ENCODE measurements around the gene EREG.

Gene EREG

DNA sequence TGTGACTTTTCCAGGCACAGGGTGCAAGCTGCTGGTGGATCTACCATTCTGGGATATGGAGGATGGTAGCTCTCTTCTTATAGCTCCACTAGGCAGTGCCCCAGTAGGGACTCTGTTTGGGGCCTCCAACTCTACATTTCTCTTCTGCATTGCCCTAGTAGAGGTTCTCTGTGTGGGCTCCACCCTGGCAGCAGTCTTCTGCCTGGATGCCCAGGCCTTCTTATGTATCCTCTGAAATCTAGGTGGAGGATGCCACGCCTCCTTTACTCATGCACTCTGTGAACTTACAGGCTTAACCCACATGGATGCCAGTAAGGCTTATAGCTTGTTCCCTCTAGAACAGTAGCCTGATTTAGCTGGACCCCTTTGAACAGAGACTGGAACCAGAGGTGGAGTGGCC, 20.9 kb upstream of the EREG start:
- no peak for DNase-seq (ENCODE audit: low read depth in 2 of 2)

DNA sequence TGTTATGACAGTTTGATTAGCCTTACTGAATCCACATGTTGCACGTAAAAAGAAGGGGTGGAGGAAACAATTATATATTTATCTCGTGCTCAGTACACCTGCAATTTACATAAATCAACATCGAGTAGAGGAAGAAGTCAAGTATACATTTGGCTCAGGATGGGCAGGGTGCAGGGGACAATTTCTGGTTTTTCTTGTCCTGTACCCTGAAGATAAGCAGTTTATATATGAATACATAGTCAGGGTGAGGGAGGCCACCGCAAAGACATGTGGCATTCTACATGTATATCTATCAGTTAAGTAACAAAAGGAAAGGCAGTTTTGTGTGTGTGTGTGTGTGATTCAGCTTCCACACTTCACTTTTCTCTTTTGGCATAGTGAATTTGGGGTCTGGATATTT, 11.1 kb upstream of the EREG start:
- no peak for DNase-seq (ENCODE audit: low read depth in 2 of 2)

DNA sequence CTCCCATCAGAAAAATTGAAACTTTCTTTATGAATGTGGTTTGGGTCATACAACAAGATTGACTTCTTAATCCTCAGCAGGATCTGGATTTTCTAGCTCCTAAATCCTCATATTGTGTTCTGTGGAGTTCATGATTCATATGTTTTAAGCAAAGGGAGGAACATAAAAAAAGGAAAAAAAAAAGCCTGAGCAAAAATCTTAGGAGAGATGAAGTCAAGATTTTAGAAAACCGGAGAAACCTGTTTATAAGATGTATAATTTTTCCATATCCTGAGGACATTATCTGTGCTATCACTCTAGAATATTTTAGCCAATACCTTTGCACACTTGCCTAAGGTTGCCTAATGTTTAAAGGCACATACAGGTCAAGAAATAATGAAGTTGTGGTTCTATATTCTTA, 7.0 kb upstream of the EREG start:
- no peak for DNase-seq (ENCODE audit: low read depth in 2 of 2)

GRCh38 chr4:74361671-74362070, 3.3 kb upstream of the EREG start:
- no peak for DNase-seq (ENCODE audit: low read depth in 2 of 2)

GRCh38 chr4:74362347-74362746, 2.6 kb upstream of the EREG start:
- no peak for DNase-seq (ENCODE audit: low read depth in 2 of 2)

GRCh38 chr4:74364256-74364651, 691 bp upstream of the EREG start:
- no peak for DNase-seq (ENCODE audit: low read depth in 2 of 2)

- no peak for DNase-seq (ENCODE audit: low read depth in 2 of 2)
Observed at GRCh38 chr4:74365761-74366160, 816 bp downstream of the EREG start.

GRCh38 chr4:74366367-74366911, 1.5 kb downstream of the EREG start:
- no peak for DNase-seq (ENCODE audit: low read depth in 2 of 2)

DNA sequence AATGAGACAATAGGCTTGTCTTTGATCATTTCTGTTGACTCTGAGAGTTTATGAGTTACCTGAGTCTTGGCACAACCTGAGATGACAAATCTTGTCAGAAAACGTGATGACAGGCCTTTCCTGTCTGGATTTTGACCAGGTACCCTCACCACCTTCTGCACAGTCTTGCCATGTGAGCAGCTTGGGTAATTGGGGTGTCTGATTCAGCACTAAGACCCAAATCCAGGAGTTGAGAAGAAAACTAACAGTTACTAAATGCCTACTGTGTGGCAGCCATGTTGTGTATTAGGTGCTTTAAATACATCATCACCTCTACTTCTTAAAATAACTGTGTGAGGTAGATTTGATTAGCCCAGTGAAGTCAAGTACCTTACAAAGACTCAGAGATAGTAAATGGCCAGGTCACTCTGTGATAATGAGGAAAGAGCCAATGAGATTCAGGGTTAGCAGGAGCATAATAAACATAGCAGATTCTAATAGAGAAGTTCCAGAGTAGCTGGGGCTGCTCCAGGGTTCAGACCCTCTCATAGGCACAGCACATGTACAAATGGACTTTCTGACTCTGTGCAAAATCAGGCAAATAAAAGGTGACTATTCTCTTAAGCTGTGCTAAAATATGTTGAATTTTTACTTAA, 2.8 kb downstream of the EREG start:
- no peak for DNase-seq (ENCODE audit: low read depth in 2 of 2)

DNA sequence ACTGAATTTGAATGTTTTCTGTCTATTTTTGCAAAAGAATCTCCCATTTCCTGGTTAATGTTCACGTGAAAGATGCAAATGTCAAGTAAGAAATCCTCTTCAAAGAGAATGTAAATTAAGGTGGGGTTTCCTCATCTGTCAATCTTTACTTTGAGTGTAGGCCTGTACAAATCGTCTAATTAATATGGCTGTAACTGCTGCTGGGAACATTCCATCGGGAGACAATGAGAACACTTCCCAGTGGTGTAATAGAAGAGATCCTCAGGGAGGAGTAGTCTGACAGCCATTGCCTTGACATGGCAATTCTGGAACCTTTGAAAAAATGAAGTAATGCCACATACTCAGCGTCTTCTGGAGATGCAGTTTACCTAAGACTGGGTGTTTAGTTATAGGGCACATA, 3.7 kb downstream of the EREG start:
- no peak for DNase-seq (ENCODE audit: low read depth in 2 of 2)

DNA sequence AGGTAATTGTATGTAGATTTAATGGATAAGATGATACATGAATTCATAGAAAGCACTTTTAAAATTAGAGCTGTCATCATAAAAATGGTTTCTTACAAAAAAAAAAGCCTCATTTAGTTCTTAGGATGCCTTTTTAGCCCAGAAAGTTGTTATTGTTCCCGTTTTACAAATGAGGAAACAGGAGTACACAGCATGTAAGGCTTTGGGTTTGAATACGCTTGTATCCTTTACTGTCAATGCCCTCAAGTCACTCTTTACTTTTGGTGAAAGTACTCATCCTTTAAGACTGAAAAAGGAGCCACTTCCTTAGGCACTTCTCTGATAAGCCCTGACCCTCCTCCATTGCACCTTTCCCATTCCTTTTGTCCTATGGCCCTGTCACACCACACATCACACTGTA, 4.9 kb downstream of the EREG start:
- DNase-seq (ENCODE audit: low read depth in 2 of 2) = no peak

DNA sequence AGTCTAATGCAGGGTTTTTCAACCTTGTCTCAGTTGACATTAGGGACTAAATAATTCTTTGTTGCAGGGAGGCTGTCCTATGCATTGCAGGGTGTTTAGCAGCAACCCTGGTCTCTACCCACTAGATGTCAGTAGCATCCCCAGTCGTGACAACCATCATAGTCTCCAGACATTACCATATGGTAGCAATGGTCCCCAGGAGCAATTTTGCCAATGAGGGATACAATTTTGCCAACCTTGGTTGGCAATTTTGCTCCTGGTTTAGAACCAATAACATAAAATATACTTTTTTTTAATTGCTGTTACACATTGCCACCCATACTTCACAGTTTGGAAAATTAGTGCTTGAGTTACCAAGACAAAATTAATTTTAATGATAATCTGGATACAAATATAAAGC, 6.0 kb downstream of the EREG start:
- no peak for DNase-seq (ENCODE audit: low read depth in 2 of 2)

DNA sequence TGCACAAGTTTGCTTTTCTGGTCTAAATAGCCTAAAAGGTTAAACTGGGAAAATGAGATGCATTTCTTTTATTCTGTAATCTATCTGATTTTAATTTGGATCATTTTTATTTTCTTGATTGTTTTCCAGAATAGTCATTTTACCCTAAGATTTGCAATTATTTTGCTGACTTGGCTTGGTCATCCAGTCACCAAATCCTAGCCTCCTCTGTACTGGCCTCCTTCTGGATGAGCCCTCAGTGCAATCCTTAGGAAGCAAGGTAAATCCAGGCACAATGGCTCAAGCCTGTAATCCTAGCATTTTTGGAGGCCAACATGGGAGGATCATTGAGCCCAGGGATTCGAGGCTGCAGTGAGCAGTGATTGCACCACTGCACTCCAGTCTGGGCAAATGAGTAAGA, 9.2 kb downstream of the EREG start:
- DNase-seq (ENCODE audit: low read depth in 2 of 2) = no peak

DNA sequence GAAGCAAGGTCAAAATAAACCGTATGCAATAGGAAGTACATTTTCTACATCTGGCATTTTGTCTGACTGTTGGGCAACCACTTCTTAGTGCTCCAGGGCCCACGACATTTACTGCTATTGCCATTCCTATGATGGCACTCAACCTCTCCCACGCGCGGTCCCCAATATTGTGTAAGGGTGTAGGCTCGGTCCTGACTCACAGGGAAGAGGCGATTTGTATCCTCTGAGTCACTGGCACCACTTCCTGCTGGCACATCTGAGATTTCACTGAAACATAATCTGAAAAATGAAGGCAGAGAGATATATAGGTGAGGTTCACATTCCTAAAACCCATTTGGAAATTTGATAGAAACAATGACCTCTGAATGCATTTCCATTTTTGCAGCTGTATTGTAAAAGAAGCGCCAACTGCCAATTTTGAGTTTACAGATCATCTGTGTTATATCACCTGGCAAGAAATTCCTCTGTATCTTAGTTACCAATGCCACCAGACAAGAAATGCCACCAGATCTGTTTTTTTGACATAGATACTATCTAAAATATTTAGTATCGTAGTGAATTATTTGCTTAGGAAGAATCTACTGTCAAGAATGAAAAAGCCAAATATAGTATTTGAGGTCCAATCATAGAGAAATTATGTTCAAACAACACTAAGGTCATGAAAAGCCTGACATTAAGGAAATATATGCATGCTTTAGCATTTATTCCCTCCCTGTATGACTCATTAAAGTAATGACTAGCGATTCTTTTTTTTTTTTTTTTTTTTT, 9.8 kb downstream of the EREG start:
- no peak for DNase-seq (ENCODE audit: low read depth in 2 of 2)

- no peak for DNase-seq (ENCODE audit: low read depth in 2 of 2)
Observed at GRCh38 chr4:74375824-74376426, 11.0 kb downstream of the EREG start.

- peak; percentile 21 to 25 for DNase-seq (ENCODE audit: low read depth in 2 of 2)
Observed at GRCh38 chr4:74376888-74377483, 12.0 kb downstream of the EREG start.

DNA sequence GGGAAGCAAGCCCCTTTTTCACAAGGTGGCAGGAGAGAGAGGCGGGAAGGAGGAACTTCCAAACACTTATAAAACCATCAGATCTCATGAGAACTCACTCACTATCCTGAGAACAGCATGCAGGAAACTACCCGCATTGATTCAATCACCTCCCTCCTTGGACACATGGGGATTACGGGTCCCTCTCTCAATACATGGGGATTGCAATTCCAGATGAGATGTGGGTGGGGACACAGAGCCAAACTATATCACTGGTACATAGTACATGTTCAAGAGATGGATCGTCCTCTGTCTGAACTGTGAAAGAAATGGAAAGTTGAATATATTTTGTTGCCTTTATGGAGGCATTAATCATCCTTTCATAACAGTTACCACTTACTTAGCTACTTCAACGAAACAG, 12.8 kb downstream of the EREG start:
- no peak for DNase-seq (ENCODE audit: low read depth in 2 of 2)

- no peak for DNase-seq (ENCODE audit: low read depth in 2 of 2)
Observed at GRCh38 chr4:74378573-74378972, 13.6 kb downstream of the EREG start.

- no peak for DNase-seq (ENCODE audit: low read depth in 2 of 2)
Observed at GRCh38 chr4:74379912-74380311, 15.0 kb downstream of the EREG start.

- DNase-seq (ENCODE audit: low read depth in 2 of 2) = no peak
Observed at GRCh38 chr4:74385386-74385785, 20.4 kb downstream of the EREG start.

GRCh38 chr4:74386159-74386558, 21.2 kb downstream of the EREG start:
- DNase-seq (ENCODE audit: low read depth in 2 of 2) = no peak

GRCh38 chr4:74387790-74388189, 22.8 kb downstream of the EREG start:
- DNase-seq (ENCODE audit: low read depth in 2 of 2) = no peak

- no peak for DNase-seq (ENCODE audit: low read depth in 2 of 2)
Observed at GRCh38 chr4:74389494-74389893, 24.5 kb downstream of the EREG start.
